GM19395 (cell line): ENCODE data around the gene COQ4.

Experiments used
- ATAC-seq: cut with Tn5 transposase; IDR thresholded peaks from one replicate; pipeline ENCODE4 v1.9.1; 2021; ENCODE audit warnings: mild to moderate bottlenecking, moderate library complexity; ENCODE audit not compliant: unreplicated experiment

Gene COQ4

DNA sequence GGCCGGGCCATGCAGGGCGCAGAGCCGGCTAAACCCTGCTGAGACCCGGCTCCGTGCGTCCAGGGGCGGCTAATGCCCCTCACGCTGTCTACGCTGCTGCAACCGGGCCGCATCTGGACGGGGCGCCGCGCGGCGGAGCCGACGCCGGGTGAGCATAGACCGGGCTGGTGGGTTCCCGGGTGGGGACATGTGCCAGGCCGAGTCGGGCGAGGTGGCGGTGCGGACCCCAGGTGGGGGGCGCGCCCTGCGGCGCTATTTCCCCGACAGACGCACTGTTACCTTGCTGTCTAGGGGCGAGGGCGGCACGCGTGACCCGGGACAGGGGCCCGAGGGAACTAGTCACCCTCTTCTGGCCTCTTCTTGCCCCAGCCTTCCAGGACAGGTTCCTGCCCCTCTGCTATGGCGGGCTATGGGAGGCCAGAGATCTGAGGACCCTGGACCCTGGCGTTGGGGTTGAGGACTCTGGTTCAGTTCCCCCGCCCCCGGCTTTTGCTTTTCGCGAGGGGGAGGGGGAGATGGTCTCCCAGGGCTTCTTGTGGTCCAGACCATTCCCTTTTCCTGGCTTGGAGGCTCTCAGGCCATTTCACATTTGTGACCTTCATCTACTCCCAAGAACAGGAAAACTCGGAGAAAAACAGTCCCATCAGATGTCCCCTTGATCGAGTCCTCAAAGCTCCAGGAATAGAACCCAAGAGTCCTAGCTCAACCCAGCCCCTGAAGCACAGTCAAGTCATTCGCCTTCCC, 18.2 kb downstream of the COQ4 start:
- peak; percentile 20 for ATAC-seq

DNA sequence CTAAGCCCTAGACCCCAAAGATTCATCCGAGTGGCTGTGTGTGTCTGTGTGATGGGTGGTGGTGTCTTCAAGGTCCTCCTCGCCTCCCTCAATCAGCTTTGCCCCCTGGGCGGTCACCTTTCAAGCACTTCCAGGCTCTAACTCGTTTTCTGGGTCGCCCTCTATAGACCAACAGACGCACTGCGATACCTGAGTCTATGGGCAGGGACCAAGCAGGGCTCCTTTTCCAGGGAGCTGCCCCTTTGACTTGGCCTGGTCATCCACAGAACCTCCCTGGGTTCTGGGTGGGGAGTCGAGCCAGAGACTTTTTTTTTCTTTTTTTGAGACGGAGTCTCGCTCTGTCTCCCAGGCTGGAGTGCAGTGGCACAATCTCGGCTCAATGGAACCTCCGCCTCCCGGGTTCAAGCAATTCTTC, 18.8 kb downstream of the COQ4 start:
- no peak for ATAC-seq

DNA sequence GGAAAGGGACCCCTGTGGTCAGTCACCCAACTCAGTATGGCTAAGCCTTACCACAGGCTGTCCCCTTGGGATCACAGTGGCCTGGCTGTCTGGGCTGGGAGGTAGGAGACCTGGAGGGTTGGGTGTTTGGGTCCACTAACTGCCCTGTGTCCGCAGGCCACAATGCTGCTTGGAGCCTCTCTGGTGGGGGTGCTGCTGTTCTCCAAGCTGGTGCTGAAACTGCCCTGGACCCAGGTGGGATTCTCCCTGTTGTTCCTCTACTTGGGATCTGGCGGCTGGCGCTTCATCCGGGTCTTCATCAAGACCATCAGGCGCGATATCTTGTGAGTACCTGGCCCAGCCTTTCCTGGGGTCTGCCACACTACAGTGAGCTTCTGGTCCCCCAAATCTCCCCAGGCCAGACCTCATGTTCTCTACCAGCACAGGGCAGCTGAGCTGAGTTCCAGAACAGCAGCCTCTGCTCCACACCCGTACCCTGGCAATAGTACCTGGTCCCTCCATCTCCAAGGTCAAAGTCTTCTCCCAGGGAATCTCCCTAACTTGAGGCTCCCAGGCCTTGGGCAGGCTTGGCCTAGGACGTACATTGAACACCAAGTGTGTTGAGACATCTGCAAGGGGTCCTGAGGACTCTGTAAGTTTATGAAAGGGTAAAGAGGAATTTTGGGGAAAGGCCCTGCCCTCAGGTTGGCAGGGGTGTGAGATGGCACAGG, 20.5 kb downstream of the COQ4 start:
- ATAC-seq: no peak

DNA sequence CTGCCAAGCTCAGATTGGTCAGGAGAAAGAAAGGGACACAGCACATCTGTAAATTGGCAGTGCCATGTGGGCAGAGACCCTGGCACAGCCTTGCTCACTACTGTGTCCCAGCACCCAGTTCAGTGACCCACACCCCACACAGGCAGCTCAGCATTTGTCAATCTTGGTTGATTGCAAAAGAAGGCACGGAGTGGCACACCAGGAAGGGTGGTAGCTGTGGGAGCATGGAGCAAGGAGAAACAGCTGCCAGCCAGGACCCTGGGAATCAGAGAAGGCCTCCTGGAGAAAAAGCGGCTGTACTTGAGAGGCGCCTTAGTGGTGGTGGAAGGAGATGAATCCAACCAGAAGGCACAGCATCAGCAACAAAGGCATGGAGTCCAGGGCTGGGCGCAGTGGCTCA, 21.2 kb downstream of the COQ4 start:
- ATAC-seq: no peak

DNA sequence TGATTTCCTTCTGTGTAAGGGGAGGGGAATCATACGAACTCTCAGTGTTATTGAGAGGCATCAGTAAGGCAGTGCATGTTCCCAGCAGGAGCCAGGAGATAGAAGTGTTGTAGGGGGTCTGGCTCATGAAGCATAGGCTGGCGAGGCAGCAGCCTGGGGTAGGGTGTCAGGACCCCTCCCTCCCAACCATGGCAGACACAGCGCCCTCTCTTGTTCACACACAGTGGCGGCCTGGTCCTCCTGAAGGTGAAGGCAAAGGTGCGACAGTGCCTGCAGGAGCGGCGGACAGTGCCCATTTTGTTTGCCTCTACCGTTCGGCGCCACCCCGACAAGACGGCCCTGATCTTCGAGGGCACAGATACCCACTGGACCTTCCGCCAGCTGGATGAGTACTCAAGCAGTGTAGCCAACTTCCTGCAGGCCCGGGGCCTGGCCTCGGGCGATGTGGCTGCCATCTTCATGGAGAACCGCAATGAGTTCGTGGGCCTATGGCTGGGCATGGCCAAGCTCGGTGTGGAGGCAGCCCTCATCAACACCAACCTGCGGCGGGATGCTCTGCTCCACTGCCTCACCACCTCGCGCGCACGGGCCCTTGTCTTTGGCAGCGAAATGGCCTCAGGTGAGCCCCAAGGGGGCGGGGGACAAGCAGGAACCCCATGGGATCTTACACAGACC, 22.4 kb downstream of the COQ4 start:
- no peak for ATAC-seq

DNA sequence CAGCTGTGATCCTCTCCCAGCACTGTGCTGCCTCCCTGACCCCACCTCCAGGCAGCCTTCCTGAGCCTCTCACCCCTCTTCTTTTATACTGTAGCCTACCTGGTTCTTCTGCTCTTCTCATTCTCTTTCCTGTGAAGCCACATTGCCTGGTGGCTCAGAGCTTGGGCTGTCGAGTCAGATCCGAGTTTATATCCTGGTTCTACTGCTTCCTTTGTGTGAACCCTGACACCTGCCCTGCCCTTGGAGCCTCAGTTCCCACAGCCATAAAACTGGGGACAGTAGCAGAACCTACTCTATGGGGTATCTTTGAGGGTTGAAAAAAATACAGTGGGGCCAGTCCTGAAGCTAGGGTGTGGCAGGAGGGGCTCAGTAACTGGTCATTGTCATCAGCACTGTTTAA, 26.5 kb downstream of the COQ4 start:
- no peak for ATAC-seq

DNA sequence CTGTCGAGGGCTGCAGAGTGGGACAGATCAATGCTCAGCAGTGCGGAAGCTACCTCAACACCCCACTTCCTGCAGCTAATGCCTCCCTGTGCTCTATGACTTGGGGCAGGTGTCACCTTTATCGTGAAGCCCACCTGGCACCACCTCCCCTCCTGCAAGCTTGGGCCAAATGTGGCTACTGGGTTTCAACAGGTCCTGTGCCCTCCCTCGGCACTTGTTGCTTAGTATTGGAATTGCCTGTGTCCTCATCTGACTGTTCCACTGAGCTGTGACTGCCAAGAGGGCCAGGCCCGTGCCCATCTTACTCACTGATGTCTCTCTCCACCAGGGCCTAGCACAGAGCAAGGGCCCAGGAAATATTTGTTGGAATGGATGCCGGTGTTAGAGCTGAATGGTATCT, 27.1 kb downstream of the COQ4 start:
- ATAC-seq: no peak

DNA sequence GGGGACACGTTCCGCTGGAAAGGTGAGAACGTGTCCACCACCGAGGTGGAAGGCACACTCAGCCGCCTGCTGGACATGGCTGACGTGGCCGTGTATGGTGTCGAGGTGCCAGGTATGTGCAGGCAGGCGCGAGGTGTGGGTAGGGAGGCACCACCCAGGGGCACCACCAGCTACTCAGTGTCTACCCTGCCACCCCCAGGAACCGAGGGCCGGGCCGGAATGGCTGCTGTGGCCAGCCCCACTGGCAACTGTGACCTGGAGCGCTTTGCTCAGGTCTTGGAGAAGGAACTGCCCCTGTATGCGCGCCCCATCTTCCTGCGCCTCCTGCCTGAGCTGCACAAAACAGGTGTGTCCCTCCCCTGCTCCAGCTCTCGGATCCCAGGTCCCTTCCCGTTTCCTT, 32.8 kb downstream of the COQ4 start:
- no peak for ATAC-seq

DNA sequence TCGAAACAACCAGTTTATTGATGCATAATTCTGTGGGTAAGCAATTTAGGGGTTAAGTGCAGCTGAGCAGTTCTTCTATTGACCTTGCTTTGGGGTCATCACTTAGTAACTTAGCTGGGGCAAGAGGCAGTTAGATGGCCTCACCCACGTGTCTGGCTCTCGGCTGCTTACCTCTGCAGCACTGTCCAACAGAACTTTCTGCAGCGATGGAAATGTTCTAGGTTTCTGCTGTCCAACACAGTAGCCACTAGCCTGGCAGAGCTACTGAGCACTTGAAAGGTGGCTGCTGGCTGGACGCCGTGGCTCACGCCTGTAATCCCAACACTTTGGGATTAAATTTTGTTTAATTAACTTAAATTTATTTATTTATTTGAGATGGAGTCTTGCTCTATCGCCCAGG, 35.5 kb downstream of the COQ4 start:
- no peak for ATAC-seq

DNA sequence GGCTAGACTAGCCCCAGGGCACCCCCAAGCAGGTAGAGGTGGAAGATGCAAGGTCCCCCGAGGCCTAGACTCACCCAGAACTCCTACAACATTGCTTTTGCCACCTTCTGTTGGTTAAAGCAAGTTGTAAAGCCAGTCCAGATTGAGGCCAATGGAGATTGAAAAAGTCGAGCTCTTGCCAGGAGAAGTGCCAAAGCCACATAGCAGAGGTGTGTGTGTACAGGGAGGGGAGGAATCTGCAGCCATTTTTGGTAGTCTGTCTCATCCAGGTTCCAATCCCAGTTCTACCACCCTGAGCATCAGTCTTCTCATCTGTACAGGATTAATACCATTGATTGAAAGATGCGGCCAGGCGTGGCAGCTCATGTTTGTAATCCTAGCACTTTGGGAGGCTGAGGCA, 36.2 kb downstream of the COQ4 start:
- ATAC-seq: no peak

DNA sequence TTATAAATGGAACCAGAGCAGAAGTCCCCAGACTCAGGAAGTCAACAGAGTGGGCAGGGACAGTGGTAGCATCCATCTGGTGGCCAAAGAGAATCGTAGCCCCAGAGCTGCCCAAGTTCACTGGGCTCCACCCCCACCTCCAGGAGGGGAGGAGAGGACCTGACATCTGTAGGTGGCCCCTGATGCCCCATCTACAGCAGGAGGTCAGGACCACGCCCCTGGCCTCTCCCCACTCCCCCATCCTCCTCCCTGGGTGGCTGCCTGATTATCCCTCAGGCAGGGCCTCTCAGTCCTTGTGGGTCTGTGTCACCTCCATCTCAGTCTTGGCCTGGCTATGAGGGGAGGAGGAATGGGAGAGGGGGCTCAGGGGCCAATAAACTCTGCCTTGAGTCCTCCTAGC, 38.2 kb downstream of the COQ4 start:
- ATAC-seq: no peak

DNA sequence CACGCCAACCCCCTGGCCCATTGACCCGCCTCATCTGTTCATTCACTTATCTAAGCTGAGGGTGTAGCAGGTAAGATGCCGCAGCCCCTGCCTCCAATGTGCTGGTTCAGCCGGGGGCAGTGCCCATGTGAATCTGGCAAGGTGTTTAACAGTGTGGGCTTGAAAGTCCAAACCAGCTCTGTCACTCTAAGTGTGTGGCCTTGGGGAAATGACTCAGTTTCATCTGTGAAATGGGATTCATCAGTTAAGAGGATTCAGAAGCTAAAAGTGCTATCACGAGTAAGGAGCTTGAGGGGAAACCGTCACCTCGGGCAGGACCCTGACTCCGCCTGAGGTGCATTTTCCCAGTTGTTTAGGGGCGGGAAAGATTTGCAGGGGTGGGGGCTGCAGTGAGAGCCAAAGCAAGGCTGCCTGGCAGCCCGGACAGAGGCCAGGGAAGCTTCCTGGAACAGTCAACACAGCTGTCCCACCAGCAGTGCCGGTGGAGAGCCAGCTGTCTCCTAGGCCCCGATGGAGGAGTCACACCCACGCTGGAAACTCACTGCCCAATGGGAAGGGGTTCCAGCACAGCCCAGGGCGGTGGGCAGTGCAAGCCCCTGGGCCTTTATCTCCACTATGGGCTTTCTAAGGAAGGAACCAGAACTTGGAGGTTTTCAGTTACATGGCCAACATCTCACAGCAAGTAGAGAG, 38.8 kb downstream of the COQ4 start:
- peak; percentile 17 for ATAC-seq

DNA sequence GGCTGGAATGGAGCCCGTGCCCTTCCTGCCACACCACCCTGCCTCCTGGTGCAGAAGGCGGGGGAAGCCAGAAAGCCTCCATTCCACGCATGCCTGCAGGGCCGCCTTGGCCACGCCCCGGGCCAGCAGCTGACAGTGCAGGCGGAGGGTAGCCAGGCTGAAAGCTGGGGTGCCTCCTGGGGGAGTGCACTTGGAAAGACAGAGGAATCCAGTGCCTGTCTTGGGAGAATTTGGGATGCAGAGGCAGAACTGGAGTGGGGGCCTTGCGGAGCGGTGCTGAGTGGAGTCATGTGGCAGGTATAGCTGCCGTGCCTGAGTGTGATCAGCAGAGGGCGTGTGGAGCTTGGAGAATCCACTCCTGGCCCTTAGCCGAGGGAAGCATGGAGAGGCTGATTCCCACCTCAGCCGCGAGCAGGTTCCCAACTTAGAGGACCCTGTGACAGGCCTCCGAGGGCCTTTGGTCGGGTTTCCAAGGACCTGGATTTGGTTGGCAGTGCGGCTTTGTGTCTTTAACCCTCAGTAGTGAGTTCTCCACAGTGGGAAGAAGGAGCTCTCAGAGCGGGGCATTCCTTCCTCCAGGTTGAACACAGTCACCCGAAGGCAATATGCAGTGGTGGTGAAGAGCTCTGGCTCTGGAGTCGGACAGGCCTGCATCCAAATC, 39.5 kb downstream of the COQ4 start:
- ATAC-seq: peak; percentile 77

DNA sequence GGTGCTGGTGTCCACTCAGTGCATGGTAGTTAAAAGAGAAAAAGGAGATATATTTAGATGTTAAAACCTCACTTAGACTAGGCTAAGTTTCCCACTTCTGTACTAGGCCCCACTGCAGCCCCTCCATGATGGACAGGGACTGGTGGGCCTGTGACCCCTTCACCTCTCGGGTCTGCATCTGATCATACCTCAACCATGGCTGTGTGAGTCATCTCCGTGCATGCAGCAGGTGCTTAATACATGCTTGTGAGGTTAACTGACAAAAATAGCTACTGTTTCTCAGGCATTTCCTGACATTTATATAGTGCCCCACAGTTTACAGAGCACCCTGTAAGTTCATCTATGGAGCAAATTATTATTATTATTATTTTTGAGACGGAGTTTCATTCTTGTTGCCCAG, 40.1 kb downstream of the COQ4 start:
- ATAC-seq: no peak

DNA sequence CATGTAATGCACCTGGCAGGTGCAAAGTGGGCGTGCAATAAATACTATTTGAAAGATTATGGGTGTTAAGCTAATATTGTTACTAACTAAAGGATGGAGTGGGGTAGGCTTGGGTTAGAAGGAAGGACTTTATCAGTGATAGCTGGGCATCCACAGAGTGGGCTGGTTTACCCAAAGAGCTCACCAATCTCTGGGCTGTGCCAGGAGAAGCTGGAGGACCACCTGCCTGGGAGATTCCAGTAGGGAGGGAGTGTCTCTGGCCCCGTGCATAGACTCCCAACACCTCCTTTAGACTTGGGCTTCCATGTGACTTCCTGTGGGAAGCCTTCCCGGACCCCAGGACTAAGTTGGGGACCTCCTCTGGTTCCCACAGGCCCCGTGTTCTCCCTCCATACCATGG, 42.9 kb downstream of the COQ4 start:
- ATAC-seq: no peak

DNA sequence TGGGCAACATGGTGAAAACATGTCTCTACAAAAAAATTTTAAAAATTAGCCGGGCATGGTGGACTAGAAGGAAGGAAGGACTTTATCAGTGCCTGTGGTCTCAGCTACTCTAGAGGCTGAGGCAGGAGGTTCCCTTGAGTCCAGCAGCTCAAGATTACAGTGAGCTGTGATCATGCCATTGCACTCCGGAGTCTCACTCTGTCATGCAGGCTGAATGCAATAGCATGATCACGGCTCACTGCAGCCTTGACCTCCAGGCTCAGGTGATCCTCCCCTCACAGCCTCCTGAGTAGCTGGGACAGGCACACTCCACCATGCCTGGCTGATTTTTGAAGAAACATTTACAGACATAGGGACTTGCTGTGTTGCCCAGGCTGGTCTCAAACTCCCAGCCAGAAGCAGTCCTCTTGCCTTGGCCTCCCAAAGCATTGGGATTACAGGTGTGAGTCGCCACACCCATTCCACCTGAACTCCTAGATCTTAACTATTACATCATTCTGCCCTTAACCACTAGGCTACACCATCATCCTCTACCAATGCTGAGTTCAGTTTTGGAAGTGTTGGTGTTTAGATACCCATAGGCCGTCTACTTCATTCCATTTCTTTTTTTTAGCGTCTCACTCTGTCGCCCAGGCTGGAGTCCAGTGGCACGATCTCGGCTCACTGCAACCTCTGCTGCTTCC, 46.5 kb downstream of the COQ4 start:
- ATAC-seq: no peak

DNA sequence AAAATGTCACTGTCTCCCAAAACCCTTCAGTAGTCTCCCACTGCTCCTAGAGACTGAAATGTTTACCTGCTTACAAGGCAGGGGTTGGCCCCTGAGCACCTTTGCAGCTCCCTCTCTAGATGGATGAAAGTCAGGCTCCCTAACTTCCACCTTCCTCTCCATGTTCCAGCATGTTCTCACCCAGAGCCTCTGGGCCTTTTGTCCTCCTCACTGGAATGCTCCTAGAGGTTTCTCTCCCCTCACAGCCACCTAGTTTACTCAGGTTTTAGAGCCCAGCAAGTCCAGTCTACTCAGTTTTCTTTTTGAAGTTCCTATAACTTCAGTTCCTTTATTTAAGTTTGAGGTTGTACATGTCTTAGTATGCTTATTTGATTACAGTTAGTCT, 47.7 kb downstream of the COQ4 start:
- peak; percentile 2 for ATAC-seq

DNA sequence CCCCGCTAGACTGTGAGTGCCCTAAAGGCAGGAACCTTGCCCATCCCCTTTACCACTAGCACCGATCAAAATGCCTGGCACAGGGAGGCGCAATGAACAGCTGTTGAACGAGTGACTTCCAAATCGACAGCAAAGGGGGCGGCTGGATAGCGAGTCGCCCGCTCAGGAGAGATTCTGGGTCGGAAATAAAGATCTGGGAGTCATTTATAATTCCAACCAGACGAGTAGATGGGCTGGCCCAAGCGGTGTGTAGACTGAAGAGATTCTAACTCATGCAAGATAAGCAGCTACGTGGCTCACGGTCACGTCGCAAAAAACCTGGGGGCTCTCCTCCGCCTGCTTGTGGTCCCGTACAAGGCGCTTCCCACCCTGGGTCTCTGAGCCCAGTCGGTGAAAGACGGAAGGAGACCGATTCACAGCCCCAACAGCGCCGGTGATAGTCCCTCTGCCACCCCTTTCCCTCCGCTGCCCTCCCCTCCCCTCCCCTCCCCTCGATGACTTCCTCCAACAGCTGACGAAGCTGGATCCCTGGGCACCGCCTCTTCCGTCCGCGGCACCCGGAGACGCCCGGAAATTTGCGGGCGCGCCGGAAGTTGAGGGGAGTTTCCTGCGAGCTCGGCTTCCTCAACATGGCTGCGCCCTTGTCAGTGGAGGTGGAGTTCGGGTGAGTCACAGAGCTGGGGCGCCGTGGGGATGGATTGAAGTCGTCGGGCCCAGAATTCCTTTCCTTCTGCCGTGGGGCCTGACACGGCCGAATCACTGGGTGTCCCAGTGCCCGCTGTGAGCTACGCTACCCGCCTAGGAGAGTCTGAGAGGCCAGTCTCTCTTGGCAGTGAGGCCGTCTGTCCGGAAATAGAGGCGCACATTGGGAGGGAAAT, 48.4 kb downstream of the COQ4 start, which contains the start of gene URM1:
Gene URM1, plus strand, starts transcription at position 623 of the 878 bp plus-strand sequence. Its CDS starts 7 bp downstream, at position 630.
- peak; percentile 82 for ATAC-seq

DNA sequence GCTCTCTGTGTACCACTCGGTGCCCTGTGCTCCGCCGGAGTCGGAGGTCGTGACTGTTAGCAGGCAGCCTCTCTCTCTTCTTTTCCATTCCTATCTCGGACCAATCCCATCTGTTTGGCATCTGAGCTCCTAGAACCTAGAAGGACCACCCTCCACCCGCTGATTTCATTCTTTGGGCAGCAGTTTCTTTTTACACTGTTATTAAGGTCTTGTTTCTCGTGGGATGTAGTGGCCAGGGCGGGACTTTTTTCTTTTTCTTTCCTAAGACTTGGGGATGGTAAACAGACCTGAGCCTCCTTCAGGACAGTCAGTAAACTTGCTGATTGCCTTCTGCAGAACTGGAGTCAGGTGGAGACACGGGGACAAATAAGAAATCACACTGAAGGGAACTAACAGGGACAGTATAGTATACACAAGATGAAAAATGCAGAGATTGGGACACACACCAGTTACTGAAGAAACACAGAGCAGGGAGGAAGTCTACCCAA, 49.0 kb downstream of the COQ4 start:
- ATAC-seq: no peak
